Bronchial smooth muscle cell (primary cell): ENCODE data around the gene HNRNPD. TPM values are rescaled to one million over a fixed set of nuclear protein-coding genes. Genes with fewer than 3 reads are reported as not detected.

ENCODE experiments used
- total RNA-seq: library from RNA; depleted of rRNA; stranded (reverse); fragments of >200 nt; gene quantifications from 2 replicates; pipeline ENCODE4 v1.2.1, GENCODE V29; 2014

HNRNPD gene
- 18.0 and 27.1 TPM in 2 replicates for total RNA-seq

GRCh38 chr4:82373816-82374625 is at the start of gene HNRNPD:
Gene HNRNPD, minus strand, starts transcription at chr4:82373991. Its CDS starts 313 bp downstream, at chr4:82373678.

Other genes starting within 250 kb of the HNRNPD start
- 120 and 137 TPM in 2 replicates for gene HNRNPDL, start 56.5 kb upstream of the HNRNPD start, total RNA-seq
- 38.1 and 45.9 TPM in 2 replicates for gene ENOPH1, start 56.6 kb upstream of the HNRNPD start, total RNA-seq
- gene TMEM150C, start 188.0 kb upstream of the HNRNPD start, total RNA-seq = under 0.01 and 0.17 TPM in 2 replicates